Rectal smooth muscle tissue (tissue), 1 donor: ENCODE results near the gene GRID1.

Experiments
- H3K27ac ChIP-seq: one replicate; pipeline ENCODE4 v1.7.0; 2013; ENCODE audit warnings: low read depth, low read length, inconsistent platforms
- H3K27me3 ChIP-seq: one replicate; pipeline ENCODE4 v1.7.0; 2013; ENCODE audit warnings: low read length; ENCODE audit not compliant: control insufficient read depth, insufficient read depth
- H3K36me3 ChIP-seq: one replicate; pipeline ENCODE4 v1.7.0; 2013; ENCODE audit warnings: low read length; ENCODE audit not compliant: control insufficient read depth, insufficient read depth
- H3K4me1 ChIP-seq: one replicate; pipeline ENCODE4 v1.7.0; 2013; ENCODE audit warnings: low read length; ENCODE audit not compliant: control insufficient read depth, insufficient read depth
- H3K4me3 ChIP-seq: one replicate; pipeline ENCODE4 v1.7.0; 2013; ENCODE audit warnings: low read length
- H3K9ac ChIP-seq: one replicate; pipeline ENCODE4 v1.7.0; 2013; ENCODE audit warnings: low read length

Gene GRID1

GRCh38 chr10:85597006-85597405 is 769.6 kb downstream of the GRID1 start:
- Histone ChIP-seq H3K4me1 (no peaks in the 10 kb centered on the region), H3K9ac (no peak overlapping the region), H3K27me3 (no peaks in the 10 kb centered on the region)

GRCh38 chr10:85596389-85596788 is 770.2 kb downstream of the GRID1 start:
- Histone ChIP-seq H3K36me3 (no peaks in the 10 kb centered on the region), H3K27me3 (no peaks in the 10 kb centered on the region), H3K4me3 (no peak overlapping the region), H3K27ac (no peak overlapping the region), H3K4me1 (no peaks in the 10 kb centered on the region), H3K9ac (no peak overlapping the region)

More at GRCh38 chr10:85597006-85597405, 769.6 kb downstream of the GRID1 start:
- Histone ChIP-seq H3K36me3 (no peaks in the 10 kb centered on the region), H3K4me3 (no peak overlapping the region), H3K27ac (no peak overlapping the region)

GRCh38 chr10:85594239-85594638 is 772.4 kb downstream of the GRID1 start:
- H3K36me3 ChIP-seq, result no peaks in the 10 kb centered on the region
- no peaks in the 10 kb centered on the region for H3K4me1 ChIP-seq
- no peaks in the 10 kb centered on the region for H3K27me3 ChIP-seq
- H3K4me3 ChIP-seq, result no peak overlapping the region
- H3K27ac ChIP-seq, result no peak overlapping the region
- no peak overlapping the region for H3K9ac ChIP-seq

- Histone ChIP-seq H3K36me3 (no peaks in the 10 kb centered on the region), H3K4me3 (no peak overlapping the region), H3K27me3 (no peaks in the 10 kb centered on the region), H3K27ac (no peak overlapping the region), H3K9ac (no peak overlapping the region), H3K4me1 (no peaks in the 10 kb centered on the region)
Observed at GRCh38 chr10:85593226-85593772, 773.3 kb downstream of the GRID1 start.

DNA sequence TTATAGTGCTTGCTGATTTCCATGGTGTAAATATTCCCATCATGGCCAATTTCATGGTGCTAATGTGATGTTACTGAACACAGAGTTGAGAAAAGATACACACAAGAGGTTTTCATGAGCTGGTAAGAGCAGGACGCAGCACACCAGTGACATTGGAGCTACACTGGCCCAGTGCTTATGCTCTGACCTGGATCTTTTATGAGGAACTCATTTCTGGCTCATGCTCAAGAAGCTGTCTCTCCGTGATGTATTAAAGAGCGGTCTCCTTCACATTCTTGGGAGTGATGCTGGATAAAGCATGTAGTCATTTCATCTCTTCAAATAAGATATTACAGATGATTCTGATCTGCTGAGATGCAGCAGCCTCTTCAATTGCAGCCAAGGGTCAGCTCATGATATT is 785.2 kb downstream of the GRID1 start:
- no peak overlapping the region for H3K9ac ChIP-seq
- no peaks in the 10 kb centered on the region for H3K4me1 ChIP-seq
- H3K36me3 ChIP-seq, result no peaks in the 10 kb centered on the region
- no peak overlapping the region for H3K27ac ChIP-seq
- no peaks in the 10 kb centered on the region for H3K27me3 ChIP-seq
- H3K4me3 ChIP-seq, result no peak overlapping the region

GRCh38 chr10:85580585-85580984 is 786.0 kb downstream of the GRID1 start:
- no peak overlapping the region for H3K27ac ChIP-seq
- H3K4me3 ChIP-seq, result no peak overlapping the region
- no peaks in the 10 kb centered on the region for H3K27me3 ChIP-seq
- H3K4me1 ChIP-seq, result no peaks in the 10 kb centered on the region
- no peaks in the 10 kb centered on the region for H3K36me3 ChIP-seq
- H3K9ac ChIP-seq, result no peak overlapping the region

DNA sequence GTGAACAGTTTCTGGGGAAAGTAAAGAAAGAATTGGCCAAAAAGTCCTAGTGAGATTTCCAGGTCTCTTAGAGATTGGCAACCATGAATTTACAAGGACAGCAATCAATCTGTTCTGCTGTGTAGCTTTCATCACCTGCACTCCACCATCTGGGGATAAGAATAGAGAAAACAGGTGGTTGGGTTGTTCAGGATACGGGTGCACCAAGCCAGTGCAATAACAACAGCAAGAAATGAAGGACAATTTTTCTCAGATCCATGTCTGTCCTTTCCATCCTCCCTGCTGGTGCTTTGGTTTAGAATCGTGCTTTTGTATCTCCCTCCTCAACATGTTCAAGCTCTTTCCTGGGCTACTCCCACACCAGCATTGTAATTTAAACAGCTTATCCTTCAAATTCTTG is 787.7 kb downstream of the GRID1 start:
- no peak overlapping the region for H3K27ac ChIP-seq
- no peak overlapping the region for H3K9ac ChIP-seq
- H3K36me3 ChIP-seq, result no peaks in the 10 kb centered on the region
- no peaks in the 10 kb centered on the region for H3K4me1 ChIP-seq
- H3K4me3 ChIP-seq, result no peak overlapping the region
- no peaks in the 10 kb centered on the region for H3K27me3 ChIP-seq

DNA sequence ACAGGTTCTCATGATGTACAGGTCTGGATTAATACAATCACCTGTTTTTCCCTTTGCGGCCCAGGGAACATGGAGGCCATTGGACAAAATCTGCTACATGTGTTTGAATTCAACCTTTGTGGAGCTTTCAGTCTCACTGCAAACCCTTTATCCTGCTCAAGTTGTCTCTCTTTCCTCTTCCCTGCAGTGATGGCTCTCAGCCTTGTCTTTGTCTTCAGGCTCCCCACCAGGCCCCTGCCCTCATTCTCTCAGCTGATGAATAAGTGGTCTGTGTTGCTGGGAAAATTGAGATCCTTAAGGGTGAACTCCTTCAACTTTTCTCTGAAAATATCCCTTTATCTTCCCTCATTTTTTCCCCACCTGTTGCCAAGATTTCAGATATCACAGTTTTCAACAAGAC is 791.2 kb downstream of the GRID1 start:
- Histone ChIP-seq H3K27ac (no peak overlapping the region), H3K36me3 (no peaks in the 10 kb centered on the region), H3K4me1 (no peaks in the 10 kb centered on the region), H3K4me3 (no peak overlapping the region), H3K9ac (no peak overlapping the region), H3K27me3 (no peaks in the 10 kb centered on the region)

DNA sequence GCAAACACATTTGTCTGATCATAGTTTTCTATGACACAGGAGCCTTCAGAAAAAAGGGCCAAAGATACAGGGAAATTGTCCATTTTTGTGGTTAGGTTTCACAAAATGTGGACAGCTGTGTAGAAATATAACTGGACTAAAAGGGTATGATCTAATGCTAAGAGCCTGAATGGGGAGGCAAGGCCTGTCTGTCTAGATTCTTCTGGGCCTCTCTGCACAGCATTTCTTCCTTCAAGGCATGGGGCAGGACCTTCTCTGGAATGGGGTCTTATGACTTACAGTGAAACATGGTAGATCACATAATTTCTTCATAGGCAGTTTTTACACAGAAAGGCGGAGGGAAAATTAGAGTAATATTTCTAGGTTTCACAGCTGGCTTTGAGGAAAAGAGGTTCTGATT is 795.7 kb downstream of the GRID1 start:
- Histone ChIP-seq H3K27ac (no peak overlapping the region), H3K27me3 (no peaks in the 10 kb centered on the region), H3K36me3 (no peaks in the 10 kb centered on the region), H3K4me3 (no peak overlapping the region), H3K9ac (no peak overlapping the region), H3K4me1 (no peaks in the 10 kb centered on the region)

- Histone ChIP-seq H3K36me3 (no peaks in the 10 kb centered on the region), H3K9ac (no peak overlapping the region)
Observed at GRCh38 chr10:85565381-85565780, 801.2 kb downstream of the GRID1 start.

DNA sequence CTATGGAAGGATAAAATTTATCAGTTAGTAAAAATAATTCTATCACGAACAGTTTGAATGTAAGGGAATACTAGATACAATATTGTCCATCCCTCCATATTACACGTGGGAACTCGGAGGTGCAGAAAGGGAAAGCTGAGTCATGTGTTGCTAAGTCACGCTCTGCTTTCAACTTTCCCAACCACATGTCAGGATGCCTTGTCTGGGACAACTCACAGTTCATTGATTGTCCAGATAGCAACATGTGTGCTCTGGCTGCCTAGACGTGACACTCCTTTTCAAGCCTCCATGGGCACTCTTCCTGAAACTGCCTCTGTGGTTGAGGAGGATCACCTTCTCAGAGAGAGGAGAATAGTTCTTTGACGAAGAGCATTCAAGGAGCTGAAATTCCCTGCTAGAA is 808.1 kb downstream of the GRID1 start:
- Histone ChIP-seq H3K9ac (no peak overlapping the region), H3K27me3 (no peaks in the 10 kb centered on the region), H3K36me3 (no peaks in the 10 kb centered on the region), H3K4me1 (no peaks in the 10 kb centered on the region), H3K4me3 (no peak overlapping the region), H3K27ac (no peak overlapping the region)

More at GRCh38 chr10:85565381-85565780, 801.2 kb downstream of the GRID1 start:
- Histone ChIP-seq H3K27ac (no peak overlapping the region), H3K27me3 (no peaks in the 10 kb centered on the region), H3K4me1 (no peaks in the 10 kb centered on the region), H3K4me3 (no peak overlapping the region)

- no peak overlapping the region for H3K27ac ChIP-seq
- H3K4me3 ChIP-seq, result no peak overlapping the region
- H3K36me3 ChIP-seq, result no peaks in the 10 kb centered on the region
- no peak overlapping the region for H3K9ac ChIP-seq
- H3K27me3 ChIP-seq, result no peaks in the 10 kb centered on the region
- no peaks in the 10 kb centered on the region for H3K4me1 ChIP-seq
Observed at GRCh38 chr10:85557706-85558105, 808.9 kb downstream of the GRID1 start.

GRCh38 chr10:85557077-85557476 is 809.5 kb downstream of the GRID1 start:
- H3K27me3 ChIP-seq, result no peaks in the 10 kb centered on the region
- H3K36me3 ChIP-seq, result no peaks in the 10 kb centered on the region
- H3K4me1 ChIP-seq, result no peaks in the 10 kb centered on the region
- no peak overlapping the region for H3K4me3 ChIP-seq
- H3K9ac ChIP-seq, result no peak overlapping the region
- no peak overlapping the region for H3K27ac ChIP-seq
